NCI-H146 (cell line): ENCODE measurements around the gene CTNNA3.
"Not testable (repeated sequence)": the region's sequence is repeated elsewhere in the genome, so short reads cannot be mapped to it uniquely, and the experiment has no call there.

Experiments used
- DNase-seq: peaks from one replicate; lab custom pipeline; 2025; lab: John Stamatoyannopoulos, UW

The CTNNA3 gene

DNA sequence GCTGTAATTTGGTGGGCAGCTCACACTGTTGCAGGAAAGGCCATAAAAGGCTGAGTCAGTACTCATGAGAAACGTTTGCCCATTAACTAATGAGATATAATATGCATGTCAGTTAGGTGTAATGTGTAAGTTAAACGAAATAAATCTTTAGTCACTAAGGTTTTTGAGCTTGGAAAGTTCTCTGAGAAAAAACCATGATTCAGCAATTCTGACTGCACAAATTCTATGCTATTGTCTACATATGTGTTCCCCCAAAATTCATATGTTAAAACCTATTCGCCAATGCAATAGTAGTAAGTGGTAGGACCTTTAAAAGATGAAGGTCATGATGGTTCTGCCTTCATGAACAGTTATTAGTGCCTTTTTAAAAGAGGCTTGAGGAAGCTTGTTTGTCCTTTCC, 1329.8 kb downstream of the CTNNA3 start:
- DNase-seq = no peak

DNA sequence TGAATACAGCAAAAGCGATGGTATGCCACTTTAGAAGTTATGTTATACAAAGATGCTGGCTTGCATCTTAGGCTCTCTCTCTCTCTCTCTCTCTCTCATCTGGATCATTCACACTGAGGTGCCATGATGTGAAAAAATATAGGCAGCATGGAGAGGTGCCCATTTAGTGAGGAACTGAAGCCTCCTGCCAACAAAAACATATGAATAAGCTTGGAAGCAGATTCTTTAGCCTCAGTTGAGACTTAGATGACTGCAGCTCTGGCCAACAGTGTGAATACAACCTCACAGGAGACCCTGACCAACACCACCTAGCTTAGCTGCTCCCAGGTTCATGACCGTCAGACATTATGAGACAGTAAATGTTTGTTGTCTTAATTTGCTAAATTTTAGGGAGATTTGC, 1330.3 kb downstream of the CTNNA3 start:
- DNase-seq = no peak

DNA sequence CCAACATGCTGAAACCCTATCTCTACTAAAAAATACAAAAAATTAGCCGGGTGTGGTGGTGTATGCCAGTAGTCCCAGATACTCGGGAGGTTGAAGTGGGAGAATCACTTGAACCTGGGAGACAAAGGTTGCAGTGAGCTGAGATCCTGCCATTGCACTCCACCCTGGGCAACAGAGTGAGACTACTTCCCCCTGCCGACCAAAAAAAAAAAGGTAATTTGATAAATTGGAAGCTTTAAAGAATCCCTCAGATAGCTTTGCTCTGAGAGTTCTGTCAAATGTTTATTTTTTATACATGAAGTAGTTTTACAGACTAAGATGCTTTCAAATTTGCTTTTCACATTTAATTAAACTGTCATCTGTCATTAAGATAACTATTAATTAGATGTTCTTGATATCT, 1333.5 kb downstream of the CTNNA3 start:
- no peak for DNase-seq

DNA sequence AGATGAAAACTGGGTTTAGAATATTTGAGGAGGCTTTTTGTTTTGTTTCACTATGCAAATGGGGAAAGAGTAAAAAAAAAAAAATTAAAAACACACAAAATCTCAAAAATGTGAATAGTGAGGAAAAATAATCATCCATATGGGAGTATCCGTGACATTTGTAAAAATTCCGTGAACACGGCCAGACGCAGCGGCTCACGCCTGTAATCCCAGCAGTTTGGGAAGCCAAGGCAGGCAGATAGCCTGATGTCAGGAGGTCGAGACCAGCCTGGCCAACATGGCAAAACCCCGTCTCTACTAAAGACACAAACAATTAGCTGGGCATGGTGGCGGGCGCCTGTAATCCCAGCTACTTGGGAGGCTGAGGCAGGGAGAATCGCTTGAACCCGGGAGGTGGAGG, 1342.2 kb downstream of the CTNNA3 start:
- DNase-seq = not testable (repeated sequence)

DNA sequence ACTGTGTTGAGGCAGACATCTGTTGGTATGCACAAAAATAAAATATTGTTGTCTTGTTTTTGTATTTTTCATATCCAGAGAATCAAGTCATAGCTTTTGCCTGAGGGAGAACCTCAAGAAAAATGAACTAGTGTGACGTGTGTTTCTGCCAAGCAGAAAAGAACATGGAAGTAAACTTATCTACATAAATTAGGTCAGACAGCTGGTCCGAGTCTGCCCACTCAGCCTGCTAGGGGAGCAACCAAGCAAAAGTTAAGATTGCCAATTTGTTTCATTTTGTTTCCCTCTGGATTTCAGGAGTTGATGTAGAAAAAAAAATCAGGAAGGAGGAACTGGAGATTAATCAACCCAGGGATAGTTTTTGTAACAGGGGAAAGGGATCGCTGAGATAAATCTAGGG, 1342.6 kb downstream of the CTNNA3 start:
- DNase-seq = no peak

DNA sequence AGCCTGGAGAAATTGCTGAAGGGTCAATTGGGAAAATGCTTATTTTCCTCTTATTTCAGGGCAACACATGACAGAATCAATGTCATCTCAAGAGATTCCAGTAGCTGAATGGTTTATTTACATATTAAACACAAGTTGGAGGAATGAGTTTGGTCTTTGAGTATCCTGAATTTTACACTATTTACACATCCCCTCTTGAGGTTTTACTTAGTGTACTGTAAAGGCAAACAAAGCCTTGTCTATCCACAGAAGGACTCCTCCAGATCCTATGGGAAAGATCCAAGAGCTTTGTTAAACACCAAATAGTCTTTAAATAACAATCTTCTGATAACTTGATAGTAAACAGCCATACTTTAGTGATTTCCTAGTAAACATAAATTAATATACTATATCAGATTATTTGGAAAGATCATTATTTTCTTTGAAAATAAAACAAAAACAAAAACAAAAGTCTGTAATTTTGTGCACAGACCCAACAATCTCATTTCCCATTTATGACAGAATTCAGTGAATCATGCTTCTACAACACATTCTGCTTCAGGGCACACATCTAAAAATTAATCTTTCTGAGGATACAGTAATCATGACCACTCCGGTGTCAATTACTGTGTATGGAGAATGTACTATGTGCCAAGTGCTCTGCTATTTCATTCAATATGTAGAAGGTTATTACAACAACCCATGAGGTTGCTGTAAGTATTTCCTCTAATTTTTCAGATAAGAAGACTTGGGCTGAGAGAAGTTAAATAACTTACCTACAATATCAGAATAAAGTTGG, 1345.2 kb downstream of the CTNNA3 start:
- no peak for DNase-seq

DNA sequence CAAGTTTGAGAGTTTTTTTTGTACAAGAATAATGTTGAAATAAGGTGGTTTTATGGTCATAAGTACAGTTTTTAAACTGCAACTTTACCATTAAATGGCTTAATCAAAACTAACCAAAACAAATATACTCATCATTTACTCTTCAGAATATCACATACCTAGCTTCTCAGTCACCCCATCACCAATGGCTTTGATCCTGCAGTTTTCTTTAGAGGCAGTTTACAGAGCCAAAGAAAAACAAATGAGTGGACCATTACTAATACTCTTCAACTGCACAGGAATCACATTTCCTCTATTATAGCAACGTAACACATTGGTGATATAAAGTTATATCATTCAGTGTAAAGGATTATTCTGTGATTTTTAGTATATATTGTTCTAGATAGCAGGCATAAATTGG, 1346.3 kb downstream of the CTNNA3 start:
- DNase-seq = no peak

DNA sequence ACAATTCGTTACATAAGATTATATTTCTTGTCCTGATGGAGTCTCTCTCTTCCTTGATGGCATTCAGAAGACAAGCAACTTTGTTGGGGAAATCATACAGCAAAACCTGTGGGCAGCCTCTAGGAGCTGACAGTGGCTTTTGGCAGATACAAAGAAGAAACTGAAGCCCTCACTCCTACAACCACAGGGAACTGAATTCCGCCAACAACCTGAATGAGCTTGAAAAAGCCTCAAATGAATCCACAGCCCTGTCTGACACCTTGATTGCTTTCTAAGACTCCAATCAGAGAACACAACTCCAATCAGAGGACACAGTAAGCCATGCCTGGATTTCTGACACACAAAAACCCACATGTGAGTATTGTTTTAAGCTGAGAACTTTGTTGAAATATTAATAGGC, 1346.9 kb downstream of the CTNNA3 start:
- no peak for DNase-seq

DNA sequence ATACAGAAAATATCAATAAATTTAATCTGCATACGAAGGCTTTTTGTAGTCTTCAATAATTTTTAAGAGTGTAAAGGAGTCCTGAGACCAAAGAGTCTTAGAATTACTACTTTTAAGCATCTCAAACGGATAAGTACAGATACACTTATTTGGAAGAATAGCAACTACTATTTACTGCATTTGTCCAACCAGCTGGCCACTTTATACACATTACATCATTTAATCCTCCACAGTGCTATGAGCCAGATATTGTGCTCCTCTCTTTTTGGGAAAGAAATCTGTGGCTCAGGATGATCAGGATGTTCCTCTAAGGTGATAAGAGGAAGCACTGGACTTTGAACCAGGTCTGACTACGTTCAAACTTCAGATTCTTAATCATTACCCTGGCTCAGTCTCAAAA, 1358.8 kb downstream of the CTNNA3 start:
- no peak for DNase-seq

DNA sequence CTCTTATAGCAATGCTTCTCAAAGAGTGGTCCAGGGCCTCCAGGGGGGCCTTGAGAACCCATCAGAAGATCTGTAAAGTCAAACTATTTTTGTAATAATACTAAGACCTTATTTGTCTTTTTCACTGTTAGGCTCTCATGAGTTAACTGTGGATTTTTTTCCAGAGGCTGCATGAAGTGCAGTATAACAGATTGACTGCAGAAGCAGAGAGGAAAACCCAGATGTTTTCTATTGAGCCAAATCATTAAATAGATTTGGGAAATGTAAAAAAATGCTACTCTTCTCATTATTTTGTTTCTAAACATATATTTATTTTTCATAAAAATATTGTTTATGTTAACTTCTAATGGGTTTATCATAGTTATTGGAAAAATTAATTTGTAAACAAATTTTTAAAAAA, 1359.2 kb downstream of the CTNNA3 start:
- DNase-seq = no peak

DNA sequence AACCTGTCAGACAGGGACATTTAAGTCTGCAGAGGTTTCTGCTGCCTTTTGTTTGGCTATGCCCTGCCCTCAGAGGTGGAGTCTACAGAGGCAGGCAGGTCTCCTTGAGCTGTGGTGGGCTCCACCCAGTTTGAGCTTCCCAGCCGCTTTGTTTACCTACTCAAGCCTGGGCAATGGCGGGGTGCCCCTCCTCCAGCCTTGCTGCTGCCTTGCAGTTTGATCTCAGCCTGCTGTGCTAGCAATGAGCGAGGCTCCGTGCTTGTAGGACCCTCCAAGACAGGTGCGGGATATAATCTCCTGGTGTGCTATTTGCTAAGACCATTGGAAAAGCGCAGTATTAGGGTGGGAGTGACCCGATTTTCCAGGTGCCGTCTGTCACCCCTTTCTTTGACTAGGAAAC, 1360.2 kb downstream of the CTNNA3 start:
- not testable (repeated sequence) for DNase-seq

DNA sequence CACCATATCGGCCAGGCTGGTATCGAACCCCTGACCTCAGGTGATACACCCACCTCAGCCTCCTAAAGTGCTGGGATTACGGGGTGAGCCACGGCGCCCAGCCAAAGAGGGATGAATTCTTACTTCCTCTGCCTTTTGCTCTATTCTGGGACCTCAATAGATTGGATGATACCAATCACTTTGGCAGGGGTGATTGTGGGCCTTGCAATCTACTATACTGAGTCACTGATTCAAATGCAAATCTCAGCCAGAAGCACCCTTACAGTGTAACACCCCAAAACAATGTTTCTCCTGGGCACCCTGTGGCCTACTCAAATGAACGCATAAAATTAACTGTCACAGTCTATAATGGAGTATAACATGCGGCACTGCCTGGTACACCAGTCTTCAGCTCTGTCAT, 1366.8 kb downstream of the CTNNA3 start:
- no peak for DNase-seq

DNA sequence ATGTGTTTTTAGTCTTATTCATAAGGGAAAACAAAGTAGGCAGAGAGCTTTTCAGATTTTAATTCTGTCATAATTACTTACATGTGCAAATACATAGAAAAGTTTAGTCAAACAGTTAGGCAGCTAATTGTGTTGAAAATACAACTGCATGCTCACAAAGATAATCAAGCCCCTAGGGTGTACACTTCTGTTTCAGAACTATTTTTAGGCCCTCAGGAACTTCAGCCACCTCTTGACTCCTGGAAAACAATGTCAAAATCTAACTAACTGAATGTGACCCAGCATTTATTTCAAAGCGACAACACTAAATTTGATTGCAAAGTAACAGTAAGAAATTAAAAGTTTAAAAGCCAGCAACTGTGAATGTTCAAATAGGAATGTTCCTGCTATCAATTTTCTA, 1369.1 kb downstream of the CTNNA3 start:
- DNase-seq = no peak

DNA sequence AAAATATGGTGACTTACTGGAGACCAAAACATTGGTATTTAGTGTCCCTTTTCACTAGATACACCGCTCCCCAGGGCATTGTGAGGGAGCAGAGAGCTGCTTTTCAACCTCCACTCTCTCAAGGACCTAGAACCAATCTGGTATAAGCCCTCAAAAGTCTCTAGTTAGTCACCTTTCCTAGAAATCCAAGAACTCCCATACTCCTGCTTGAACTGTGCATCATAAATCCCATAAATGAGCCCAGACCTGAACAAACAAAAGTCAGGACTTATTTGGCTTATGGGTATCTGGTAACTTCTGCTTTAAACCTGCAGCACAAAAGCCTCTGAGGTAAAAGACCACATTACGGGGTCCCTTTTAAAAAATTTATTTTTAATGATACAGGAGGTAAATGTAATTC, 1373.2 kb downstream of the CTNNA3 start:
- no peak for DNase-seq

DNA sequence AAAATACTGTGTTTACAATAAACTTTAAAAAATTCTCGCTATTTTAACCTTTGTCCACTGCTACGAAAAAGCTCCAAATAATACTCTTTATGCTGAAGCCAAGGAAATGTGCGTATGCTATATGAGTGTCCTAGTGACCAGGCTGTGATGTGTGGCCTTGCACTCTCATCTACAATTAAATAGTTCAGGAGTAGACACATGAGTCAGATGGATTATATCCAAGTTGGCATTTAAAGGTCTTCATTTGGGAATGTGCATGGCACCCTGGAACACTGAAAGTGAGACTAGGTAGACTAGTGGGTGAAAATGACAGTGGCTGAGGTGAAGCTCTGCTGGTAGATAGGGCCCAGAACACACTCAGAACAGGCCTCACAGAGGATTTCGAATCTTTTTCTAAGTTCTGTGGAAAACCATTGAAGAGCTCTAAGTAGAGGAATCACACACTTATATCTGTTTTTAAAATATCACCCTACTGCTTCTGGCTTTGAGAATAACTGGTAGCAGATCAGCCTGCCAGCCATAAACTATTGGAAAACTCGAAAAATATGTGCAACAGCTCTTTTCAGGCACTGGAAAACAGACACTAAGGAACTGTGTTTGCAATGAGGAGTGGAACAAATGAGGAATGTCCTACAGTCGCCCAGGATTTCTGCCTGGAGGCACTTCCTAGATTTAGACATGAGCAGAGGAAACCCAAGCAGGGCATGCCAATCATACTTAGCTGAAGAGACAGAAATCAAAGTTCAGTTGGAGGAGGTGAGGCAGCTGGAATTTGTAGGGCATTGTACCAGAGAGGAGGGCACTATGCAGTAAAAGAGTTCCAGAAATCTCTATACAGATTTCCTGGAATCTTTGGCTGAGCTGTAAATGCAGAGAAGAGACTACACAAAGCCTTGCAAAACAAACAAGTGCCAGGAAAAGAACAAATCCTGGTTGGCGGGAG, 1374.0 kb downstream of the CTNNA3 start:
- DNase-seq = no peak

DNA sequence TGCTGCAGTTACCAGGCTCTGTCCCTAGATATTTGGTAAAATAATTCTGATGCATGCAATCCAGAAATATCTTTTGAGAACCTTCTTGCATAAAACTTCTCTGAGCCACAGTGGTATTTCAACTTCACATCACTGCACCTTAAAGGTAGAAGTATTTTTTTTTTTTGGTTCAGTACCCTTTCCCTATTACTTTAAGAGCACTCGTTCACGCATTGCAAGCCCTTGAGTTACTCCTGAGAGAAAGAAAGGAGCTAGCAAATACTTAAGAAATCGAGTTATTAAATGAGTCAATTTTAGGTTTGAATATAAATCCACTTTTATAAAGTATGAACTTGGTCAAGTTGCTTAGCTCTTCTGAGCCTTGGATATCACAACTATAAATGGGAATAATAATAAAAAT, 1377.2 kb downstream of the CTNNA3 start:
- DNase-seq = no peak

DNA sequence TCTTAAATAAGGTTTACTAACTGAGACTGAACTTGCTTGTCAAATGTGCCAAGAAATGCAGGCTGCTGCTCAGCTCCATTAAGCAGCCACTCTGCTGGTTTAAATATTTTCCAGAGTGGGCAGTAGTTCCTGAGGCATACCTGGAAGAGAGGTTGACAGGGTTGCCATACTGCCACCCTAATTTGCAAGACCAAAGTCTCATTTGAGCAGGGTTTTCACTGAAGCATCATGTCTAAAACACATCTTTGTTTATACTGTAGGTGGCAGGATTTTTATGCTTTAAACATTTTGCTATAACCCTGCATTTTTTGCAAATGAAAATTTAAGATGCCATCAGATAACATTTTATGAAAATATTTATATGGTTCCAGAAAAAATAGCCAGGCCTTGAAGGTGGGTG, 1388.2 kb downstream of the CTNNA3 start:
- no peak for DNase-seq

DNA sequence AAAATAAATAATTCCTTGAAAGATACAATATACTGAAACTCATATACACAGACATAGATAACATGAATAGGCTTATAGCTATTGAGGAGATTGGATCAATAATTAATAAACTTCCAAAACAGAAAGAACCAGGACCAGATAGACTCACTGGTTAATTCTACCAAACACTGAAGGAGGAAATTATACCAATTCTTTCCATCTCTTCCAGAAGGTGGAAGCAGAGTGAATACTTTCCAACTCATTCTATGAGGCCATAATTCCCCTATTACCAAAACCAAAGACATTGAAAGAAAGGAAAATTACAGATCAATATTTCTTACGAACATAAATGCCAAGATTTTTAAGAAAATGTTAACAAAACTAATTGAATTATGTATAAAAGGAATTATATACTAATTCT, 1394.9 kb downstream of the CTNNA3 start:
- no peak for DNase-seq

DNA sequence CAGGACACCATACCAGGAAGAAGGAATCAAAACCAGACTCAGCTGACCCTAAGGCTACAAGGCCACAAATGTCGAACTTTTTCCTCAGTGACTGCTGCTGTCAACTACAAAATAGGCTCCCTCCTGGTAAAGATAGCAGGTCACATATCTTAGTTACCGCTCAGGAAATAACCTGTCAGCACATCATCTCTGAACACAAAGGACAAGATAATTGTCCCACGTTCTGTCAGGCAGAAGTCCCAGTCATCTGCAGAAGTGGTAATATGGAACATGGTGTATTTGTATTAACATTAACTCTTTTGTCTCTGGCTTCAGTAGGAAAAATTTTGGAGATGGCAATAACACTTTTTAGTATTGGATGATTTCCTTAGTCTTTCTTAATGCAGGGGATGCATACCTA, 1400.4 kb downstream of the CTNNA3 start:
- no peak for DNase-seq

DNA sequence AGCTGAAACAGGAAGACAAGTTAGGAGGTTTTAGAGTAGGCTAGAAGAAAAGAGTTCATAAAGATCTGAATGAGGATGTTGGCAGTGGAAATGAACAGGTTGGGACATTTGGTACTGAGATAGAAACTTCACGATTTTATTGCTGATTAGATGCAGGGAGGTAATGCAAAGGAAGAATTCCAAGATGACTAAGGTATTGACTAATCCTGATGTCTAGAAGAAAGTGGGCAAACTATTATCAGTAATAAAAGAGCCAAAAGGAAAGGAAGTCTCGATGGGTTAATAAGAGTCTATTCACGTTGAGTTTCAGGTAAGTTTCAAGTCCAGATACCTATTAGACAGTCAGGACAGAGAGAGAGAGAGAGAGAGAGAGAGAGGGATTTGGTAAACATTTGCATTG, 1401.5 kb downstream of the CTNNA3 start:
- no peak for DNase-seq

DNA sequence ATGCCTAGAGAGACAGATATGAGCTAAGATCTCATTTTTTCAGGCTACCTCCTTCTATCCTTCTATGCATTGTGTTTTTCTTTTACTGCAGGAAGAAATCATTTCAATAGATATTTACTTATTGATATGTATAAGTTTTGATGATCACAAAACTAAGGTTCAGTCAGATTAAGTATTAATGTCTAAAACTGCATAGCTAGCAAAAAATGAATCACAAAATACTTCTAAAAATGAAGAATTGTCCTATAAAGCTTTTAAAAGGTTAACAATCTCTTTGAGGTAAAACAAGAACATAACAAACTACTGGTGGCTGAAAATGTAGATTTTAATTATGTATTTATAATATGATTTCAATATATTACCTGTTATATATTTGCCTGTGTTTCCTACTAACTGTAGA, 1403.1 kb downstream of the CTNNA3 start:
- no peak for DNase-seq

DNA sequence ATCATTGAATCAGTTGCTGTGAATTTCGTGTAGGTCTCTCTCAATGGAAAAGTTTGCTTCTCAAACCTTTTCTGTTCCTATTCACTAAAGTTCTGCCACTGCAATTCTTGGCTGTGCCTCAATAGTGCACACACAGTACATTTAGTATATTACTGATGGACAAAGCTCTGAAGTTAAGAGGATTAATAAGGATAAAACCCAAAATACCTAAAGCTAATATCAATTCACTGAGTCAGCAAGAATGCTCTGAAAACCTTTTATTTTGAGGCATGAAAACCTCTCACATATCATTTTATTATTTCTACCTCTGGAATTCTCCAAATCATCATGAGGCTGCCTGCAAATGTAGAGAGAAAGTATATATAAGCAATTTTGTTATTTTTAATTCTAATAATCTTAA, 1403.5 kb downstream of the CTNNA3 start:
- DNase-seq = no peak

DNA sequence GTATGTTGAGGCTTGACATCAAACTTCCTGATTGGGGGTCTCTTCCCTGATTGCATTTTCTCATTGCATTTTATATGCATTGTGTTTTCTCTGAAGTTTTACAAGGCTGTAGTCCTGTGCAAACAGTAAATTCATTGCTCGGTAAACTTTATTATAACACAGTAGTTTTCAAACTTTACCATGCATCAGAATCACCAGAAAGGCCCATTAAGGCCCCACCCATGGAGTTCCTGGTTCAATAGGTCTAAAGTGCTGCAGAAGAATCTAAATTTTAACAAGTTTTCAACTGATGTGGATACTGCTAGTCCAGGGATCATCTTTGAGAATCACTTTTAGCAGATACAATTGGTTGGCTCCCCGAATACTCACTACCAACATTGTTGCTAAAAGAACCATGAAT, 1404.9 kb downstream of the CTNNA3 start:
- DNase-seq = no peak
